CD4-positive, alpha-beta T cell treated with Interferon alpha-2 for 1 hour (primary cell): ENCODE results near the gene SEPTIN7.

Source experiments
- DNase-seq, 2 donors: peaks; one replicate each; pipeline ENCODE4 v3.0.0-alpha.2; 2020 to 2022

Gene SEPTIN7

DNA sequence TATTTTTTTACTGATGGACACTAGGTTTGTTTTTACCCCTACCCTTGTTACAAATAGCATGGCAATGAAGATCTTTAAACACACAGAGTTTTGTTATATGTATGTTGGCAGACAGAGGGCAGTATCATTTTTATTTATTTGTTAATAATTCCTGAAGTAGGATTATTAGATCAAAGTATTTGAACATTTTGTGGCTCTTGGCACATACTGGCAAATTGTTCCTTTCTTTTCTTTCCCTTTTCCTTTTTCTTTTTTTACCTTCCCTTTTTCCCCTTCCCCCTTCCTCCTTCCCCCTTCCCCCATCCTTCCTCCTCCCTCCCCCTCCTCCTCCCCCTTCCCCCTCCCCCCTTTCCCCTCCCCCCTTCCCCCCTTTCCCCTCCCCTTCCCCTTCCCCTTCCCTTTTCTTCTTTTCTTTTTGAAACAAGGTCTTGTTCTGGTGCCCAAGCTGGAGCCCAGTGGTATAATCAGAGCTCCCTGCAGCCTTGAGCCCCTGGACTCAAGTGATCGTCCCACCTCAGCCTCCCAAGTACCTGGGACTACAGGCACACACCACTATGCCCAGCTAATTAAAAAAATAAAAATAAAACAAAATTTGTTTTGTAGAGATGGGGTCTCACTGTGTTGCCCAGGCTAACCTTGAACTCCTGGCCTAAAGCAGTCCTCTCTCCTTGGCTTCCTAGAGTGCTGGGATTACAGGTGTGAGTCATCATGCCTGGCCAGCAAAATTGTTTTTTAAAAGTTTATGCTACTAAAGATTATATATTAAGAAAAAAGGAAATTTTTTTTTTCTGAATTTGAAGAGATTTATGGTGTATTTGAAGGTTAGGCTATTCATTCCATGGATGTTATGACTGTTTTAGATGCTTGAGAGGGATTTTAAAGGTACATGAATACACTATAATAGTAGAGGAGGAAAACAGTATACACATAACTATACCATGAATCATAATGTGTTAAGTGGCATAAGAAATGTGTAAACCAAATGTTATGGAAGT lies 39.3 kb downstream of the SEPTIN7 start:
- DNase-seq = no peak

DNA sequence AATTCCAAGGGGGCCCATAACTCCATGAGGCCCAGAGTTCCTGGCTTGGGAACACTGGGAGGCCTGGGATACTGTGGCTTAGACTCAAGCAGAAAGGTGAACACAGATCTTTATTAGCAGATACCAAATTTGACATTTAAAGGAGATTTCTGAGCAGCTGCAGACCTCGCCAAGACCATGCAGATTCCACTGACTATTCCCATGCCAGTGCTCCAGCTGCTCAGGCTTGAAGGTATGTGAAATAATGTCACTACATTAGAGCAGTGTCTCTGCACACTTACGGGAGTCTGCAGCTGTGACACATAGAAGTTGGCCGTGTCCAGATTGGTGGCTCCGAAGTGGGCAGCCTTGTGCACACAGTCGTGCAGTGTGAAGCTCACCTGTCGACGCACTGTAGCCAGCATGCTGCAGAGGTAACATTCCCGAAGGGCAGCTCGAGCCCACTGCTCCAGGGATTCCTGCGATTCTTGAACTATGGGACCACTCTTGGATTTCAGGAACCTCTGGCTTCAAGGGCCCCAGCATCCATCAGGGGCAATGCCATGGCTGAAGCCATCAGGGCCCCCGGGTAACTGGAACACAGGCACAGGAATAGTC lies 46.1 kb downstream of the SEPTIN7 start:
- DNase-seq = no peak

DNA sequence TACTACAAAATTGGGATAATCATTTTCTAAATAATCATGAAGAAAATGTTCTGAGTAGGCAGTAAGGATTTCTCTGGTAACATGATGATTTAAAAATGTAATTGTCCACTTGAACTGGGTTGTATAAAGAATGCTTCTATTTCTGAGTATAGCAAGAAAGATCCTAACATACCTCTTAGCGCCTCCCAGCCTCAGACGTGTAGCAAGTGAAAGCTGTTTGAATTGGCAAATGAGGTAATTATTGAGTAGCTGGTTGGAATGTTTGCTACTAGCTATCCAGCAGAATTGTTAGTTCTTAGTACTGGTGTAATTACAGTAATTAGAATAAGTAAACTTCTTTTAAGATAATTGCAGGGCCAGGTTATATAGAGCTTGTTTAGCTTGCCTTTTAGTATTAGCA lies 47.9 kb downstream of the SEPTIN7 start:
- no peak for DNase-seq

DNA sequence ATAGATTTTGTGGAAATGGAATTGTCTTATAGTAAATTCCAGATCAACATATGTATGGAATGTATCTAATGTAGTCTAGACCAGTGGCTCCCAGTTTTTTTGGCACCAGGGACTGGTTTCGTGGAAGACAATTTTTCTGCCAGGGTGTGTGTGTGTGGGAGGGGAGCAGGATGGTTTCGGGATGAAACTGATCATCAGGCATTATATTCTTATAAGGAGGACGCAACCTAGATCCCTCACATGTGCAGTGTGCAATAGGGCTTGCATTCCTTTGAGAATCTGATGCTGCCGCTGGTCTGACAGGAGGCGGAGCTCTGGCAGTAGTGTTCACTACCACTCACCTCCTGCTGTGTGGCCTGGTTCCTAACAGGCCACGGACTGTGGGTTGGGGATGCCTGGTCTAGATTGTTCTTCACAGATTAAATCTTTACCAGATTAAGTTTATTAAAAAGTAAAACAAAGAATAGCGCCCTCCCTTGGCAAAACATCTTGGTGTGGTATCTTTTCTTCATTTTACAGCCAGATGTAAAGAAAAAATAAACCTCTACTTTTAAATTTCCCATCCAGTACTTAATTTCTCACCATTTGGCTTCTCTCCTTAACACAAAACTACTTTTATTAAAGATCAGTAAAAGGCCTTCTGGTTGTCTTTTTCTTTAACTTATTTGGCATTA lies 48.4 kb downstream of the SEPTIN7 start:
- no peak for DNase-seq

DNA sequence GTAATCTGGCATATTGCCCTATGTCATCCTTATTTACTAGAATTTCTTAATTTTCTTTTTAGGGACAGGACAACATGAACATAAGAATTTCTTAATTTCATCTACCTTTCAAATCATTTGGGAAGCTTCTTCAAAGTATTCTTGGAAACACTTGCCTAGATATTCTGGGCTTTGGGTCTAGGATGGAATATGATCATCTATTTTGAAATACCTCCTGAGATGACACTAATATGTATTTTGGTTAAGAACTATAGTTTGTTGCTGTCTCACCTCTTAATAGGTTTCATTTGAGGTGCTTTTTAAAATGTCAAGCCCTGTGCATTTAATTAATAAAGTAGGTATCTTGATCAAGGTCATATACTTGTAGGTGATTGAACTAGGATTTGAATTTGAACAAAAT lies 49.1 kb downstream of the SEPTIN7 start:
- DNase-seq = no peak
